CD4-positive, alpha-beta T cell treated with Interleukin-4 for 4 hours (primary cell): ENCODE results near the gene ARPC4.

Experiments
- DNase-seq: peaks from one replicate; pipeline ENCODE4 v3.0.0-alpha.2; 2020

ARPC4 gene

DNA sequence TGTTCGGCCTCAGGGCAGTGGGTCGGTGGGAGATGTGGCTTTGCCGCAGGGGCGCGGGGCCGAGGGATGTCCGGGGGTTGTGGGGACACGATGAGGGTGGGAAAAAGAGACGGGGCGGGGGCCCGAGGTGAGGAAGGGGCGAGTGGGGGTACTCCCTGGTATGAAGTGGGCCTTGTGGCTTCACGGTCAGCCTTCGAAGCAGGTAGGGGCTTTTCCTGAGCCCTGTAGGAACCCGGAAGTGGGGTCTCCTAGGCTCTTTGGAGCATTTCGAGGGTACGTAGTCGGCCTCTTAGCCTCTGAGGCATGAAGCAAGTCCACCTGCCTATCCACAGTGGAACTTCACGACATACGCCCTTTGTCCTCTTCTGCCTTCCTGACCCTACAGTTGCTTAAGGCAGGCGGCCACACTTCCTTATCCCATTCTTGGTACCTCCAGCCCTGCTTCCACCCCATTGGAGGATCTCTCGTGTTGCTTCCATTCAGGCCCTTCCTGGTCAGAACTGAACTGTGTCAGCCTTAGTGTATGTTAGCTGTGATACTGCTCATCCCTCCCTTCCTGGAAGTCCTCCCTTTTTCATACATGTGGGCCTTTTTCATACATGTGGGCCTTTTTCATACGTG is 389 bp downstream of the ARPC4 start:
- peak; percentile 24 for DNase-seq

DNA sequence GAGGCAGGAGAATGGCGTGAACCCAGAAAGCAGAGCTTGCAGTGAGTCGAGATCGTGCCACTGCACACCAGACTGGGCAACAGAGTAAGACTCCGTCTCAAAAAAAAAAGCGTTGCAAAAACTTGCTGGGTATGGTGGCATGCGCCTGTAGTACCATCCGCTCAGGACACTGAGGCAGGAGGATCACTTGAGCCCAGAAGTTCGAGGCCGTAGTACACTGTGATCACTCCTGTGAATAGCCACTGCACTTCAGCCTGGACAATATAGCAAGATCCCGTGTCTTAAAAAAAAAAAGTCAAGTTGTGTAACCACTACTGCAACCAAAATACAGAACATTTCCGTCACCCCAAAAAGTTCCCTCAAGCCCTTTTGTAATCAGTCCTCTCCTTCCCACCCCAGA is 1.5 kb downstream of the ARPC4 start:
- DNase-seq, result no peak

DNA sequence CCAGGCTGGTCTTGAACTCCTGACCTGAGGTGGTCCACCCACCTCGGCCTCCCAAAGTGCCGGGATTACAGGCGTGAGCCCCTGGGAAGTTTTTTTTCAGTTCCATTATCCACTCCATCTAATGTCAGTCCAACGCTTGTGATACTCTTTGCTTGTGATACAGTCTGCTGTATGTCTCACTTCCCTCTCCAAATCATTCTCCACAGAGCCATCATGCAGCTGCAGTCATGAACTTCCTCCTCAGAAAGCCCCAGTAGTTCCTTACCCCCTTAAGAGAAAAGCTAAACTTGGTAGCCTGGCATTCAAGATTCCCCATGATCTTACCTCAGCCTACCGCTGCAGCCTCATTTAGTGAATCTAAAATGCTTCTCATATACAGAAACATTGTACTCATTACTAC is 2.3 kb downstream of the ARPC4 start:
- DNase-seq, result no peak

DNA sequence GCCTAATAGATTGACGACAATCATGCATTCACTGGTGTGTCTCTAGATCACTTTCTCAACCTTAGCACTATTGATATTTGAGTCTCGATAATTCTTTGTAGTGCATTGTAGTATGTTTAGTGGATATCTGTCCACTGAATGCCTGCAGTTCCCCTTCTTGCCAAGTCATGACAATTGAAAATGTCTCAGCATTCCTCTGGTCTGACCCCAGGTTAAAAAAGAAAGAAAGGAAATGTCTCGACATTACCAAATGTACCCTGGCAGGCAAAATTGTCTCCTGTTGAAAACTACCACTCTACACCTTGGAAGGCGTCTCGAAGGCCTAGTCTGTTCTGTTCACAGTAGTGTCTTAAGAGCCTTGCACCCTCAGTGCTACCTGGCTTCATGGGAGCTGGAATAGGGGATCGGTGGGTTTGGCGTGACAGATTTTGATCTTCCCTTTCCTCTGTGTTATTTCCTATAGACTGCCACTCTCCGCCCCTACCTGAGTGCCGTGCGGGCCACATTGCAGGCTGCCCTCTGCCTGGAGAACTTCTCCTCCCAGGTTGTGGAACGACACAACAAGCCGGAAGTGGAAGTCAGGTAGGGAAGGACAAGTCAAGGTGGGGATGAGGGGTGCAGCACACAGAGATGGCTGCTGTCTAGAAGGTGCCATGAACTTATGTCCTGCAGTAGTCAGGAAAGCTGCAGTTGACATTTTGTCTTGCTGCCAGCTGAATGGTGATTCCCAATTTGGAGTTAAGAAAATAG is 4.5 kb downstream of the ARPC4 start:
- no peak for DNase-seq

DNA sequence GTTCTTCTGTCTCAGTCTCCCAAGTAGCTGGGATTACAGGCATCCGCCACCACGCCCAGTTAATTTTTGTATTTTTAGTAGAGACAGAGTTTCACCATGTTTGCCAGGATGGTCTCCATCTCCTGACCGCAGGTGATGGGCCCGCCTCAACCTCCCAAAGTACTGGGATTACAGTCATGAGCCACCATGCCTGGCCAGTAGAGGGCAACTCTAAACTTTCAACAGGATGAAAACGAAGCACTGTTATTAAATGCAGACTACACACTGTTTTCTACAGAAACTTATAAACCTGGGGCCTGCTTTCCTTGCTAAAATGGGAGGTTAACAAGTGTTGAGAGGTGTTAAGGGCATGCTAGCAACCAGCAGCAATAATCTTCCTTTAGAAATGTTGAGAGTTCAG is 7.6 kb downstream of the ARPC4 start:
- no peak for DNase-seq

DNA sequence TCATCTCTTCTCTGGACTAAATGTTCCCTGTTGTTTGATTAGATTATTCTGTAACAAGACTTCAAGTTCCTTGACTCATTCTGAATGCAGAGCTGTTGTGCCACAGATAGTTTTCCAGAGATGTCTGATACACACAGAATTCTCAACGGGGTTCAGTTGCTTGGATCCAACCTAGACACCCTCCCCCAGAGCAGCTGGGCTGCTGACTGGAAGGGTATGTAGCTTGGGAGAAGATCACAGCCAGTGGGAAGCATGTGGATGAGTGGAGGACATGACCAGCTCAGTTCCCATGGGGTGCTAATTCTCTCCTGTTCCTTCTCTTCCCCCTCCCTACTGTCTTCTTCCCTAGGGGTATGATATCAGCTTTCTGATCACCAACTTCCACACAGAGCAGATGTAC is 10.6 kb downstream of the ARPC4 start:
- DNase-seq, result no peak

DNA sequence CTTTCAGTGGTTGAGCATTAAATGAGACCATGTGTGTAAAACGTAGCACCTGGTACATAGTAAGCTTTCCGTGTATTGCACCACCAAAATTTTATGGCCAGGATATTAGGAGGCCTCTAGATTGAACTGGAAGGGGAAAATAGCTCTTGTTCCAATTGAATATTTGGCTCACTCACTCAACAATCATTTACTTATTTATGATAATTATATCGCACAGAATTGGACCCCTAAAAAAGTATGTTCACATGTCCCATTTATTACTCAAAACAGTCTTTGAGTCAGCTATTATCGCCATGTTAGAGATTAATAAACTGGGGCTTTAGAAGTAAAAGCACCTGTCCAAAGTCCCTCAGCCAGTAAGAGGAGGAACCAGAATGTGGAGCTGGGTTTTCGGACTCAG is 12.1 kb downstream of the ARPC4 start:
- DNase-seq, result no peak

DNA sequence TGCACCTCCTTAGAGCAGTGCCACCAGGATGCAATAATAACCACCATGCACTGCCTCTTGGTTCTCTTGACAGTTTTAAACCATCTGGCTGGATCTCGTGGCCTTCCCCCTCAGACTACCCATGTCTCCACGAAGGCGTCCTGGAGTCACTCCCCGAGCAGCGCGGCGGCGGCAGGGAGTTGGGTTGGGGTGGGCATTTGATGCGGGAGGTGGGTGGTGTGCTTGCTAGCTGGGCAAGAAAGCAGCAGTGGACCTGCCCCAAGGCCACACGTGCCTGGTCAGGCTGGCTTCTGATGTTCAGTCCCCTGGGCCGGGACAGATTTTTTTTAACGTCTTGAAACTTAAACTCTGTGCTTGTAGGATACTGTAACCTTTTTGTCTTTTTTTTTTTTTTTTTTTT is 13.3 kb downstream of the ARPC4 start:
- no peak for DNase-seq

DNA sequence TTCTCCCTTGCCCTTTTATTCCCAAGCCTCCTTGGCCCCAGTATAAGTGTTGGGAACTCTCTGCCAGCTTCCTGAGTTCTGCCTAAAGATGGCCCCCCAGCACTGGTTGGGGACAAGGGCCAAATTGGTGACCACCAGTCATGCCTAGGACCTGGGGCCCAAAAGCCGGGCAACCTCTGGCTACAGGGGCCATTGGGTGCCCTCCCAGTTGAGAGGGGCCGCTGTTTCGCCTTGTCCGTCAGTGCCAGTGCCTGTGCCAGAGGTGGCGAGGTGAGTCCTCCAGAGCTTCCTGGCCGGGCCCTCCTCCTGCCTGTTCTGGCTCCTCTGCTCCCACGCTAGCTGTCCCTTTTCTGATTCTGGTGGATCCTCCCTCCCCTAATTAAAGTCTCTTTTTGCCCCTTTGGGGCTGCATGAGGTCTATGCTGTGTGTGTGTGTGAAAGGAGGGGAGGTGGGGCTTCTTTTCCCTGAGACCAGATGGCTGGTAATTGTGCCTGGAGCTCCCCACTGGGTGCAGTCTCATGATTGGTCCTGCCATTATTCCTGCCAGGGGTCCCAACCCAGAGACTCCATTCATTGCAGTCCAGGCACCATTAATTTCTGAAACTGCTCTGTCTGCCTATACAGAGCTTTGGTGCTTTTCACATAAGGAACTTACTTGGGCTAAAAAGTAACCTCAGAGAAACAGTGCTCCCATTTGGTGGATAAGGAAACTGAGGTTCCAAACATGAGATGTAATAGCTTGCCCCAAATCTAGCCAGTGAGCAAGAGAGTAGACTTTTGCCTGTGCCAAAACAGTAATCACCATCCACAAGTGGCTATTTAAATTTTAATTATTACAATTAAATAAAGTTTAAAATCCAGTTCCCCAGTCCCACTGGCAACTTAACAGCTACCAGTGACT is 14.1 kb downstream of the ARPC4 start:
- DNase-seq, result no peak

DNA sequence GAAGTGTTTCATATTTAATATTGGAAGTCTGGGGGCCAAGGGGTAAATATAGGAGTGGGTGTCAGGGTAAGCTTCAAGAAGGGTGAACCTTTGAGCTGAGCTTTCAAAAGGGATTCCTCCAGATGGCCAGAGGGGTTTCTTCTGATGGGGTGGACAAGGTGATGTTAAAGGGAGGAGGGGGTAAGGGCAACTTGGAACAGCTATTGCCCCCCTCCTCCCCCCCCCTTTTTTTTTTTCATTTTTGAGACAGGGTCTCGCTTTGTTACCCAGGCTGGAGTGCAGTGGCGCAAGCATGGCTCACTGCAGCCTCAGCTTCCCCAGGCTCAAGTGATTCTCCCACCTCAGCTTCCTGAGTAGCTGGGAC is 15.1 kb downstream of the ARPC4 start:
- DNase-seq, result no peak

DNA sequence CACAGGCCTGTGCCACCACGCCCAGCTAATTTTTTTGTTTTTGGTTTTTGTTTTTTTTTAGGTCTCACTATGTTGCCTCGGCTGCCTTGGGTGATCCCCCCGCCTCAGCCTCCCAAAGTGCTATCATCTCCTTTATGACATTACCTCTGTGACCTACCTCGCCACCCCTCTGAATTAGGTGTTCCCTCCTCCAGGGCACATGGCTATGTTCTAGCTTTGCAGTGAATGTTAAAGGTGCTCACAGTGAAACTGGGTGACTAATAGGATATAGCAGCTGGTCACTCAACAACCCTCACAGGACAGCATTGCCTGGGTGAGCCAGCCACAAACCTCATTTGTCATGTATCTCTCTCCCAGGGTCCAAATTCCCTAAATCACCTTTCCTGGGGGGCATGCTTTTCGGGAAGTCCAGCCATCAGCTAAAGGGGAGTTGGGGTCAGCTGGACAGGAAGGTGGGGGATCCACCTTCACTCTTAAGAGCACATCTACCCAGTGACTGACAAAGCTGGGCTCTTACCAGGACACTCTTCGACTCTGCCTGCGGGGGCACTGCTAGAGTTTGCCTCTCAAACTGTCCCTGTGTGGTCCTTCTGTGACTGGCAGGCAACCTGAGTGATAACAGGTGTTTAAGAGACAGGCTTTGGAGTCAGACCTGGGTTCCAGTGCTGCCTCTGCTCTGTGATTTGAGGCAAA is 15.6 kb downstream of the ARPC4 start:
- DNase-seq, result peak; percentile 49

DNA sequence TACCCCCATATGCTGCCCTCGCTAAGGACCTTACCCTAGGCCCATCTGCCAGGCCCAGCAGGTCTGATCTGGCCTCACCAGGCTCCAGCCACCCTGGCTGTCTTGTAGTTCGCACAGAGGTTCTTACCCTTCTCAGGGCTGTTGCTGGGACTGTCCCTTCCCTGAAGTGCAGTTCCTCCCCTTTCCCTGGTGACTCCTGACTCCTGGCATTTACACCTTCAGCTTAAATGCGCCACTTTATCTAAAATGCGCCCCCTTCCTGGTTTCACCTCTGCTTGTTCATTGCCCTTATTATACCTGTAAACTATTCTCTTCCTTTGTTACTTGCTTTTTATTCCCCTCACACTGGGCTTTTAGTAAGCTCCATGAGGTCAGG is 16.3 kb downstream of the ARPC4 start:
- DNase-seq, result no peak

DNA sequence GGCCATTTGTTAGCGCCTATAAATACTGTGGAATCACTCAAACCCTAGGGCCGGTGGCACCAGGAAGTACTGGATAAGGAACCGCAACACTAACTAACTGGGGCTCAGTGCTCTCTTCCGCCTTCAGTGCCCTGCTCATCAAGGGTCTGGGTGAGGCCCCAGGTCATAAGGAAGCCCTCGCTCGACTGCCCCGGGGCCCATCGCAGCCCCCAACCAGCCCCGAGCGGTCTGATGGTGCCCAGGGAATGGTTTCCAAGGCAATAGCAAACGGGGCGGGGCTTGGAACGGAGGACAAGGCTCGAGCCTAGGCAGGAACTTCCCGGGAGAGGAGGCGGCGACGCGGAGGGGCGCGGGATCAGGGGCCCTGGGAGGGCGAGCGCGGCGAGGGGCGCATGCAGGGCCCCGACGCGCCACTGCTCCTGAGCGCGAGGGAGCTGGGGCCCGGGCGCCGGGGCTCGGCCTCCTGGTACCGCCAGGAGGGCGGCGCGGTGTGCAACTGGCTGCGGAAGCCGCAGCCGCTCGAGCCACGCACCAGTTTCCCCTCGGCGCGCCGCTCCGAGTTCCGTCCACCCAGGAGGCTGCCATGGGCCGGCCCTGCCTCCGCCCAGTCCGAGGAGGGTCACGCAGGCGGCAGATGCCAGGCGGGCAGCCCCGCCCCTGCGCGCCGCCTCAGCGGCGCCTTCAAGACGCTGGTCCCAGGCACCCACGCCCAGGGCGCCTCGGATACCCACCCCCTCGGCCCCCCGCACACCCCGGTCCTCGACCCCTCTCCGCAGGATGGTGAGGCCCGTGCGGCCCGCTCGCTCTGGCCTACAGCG is 16.9 kb downstream of the ARPC4 start, which contains the start of gene TTLL3:
TSS of gene TTLL3 (plus strand) at position 648 of the 818 bp plus-strand sequence. CDS start 400 bp downstream, outside the sequence.
- DNase-seq, result peak; percentile 42

DNA sequence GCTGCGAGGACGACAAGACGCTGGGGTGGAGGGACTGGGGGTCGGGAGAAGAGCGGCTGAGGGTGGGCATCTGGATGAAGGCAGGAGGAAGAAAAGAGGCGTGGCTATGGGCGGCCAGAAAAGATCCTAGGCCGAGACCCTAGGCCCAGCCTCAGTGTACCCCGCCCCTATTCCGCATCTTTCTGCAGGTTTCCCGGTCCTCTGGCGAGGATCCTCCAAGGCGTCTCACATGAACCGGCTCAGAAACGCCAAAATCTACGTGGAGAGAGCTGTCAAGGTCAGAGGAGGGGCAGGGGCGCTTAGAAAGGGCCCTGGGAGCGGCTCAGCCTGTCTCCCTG is 17.5 kb downstream of the ARPC4 start:
- DNase-seq, result no peak

DNA sequence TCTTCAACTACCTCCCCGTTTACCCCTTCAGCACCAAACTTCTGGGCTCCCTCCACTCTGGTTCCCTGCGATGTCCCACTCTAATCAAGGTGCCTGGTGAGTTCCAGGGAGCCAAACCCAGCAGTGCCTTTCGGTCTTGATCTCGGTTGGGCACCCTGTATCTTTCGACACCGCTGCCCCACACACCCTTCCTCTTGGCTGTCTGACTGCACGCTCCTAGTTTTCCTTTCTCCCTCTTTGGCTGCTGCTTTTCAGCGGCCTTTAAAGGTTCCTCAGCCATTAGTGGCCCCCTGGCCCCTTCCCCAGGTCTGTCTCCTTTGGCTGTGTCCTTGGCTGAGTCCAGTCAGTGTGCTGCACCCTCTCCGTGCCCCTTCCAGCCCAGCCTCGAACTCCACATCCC is 18.0 kb downstream of the ARPC4 start:
- no peak for DNase-seq

DNA sequence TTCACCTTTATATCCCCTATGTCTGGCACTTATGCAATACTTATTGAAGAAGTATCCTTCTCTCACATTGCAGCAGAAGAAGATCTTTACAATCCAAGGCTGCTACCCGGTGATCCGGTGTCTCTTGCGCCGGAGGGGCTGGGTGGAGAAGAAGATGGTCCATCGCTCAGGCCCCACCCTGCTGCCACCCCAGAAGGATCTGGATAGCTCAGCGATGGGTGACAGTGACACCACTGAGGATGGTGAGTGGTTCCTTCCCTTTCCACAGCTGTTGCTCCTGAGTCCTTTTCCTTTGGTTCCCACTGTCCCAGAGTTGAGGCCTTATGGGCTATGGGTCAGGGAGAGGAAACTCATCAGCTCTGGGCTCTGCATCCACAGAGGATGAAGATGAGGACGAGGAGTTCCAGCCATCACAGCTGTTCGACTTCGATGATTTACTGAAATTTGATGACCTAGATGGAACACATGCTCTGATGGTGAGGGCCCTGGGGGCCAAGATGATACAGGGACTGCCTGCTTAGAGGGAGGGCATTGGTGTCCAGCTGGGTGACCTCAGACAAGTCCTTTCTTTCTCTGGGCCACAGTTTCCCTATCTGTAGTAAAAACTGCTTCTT is 20.1 kb downstream of the ARPC4 start:
- DNase-seq, result no peak

DNA sequence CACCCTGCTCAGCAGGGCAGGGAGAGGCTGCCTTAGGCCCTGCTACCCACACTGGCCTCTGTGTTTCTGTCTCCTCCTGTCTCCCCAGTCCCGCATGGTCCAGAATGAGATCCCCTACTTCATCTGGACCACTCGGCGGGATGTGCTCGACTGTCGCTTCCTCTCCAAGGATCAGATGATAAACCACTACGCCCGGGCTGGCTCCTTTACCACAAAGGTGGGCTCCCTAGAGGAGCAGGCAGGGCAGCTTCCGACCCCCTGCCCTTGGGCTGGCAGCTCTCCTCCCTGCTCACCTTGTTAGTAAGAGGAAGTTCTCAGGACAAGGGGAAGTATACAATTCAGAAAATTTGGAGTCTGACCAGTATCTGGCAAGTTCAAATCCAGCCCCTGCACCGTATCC is 23.1 kb downstream of the ARPC4 start:
- no peak for DNase-seq

DNA sequence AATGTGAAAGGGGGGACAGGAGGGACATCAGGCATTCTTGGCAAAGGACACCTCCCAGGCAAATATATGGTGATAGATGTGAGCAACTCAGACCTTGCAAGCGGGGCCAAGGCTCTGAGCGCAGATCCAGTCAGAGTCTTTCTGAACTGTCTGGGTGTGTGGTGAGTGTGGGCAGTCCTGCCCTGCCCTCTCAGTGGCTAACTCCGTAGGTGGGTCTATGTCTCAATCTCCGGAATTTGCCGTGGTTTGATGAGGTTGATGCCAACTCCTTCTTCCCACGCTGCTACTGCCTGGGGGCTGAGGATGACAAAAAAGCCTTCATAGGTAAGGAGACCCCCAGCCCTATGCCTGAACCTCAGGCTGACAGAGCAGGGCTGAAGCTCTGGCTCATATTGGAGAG is 24.6 kb downstream of the ARPC4 start:
- no peak for DNase-seq

DNA sequence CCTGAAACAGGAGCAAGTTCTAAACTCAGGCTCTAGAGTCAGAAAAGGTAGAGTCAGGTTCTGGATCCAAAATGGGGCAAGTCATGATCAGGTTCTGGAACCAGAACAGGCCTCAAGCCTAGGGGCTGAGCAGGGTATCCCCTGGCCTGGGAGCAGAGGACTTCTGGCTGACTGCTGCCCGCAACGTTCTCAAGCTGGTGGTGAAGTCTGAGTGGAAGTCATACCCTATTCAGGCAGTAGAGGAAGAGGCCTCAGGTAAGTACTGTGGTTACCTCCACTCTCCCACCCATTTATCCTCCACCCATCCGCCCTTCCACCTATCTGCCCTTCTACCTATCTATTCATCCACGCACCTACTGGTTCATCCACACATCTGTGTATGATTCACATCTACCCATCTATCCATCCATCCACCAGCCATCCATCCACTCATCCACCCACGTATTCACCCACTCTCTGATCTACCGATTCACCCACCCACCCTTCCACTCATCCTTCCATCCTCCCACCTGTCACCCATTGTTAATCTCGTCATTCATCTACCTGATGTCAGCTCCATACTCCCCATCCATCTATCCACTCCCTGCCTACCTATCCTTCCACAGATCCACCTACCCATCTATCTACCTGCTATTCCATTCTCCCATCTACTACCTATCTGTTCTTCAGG is 25.9 kb downstream of the ARPC4 start:
- DNase-seq, result no peak

DNA sequence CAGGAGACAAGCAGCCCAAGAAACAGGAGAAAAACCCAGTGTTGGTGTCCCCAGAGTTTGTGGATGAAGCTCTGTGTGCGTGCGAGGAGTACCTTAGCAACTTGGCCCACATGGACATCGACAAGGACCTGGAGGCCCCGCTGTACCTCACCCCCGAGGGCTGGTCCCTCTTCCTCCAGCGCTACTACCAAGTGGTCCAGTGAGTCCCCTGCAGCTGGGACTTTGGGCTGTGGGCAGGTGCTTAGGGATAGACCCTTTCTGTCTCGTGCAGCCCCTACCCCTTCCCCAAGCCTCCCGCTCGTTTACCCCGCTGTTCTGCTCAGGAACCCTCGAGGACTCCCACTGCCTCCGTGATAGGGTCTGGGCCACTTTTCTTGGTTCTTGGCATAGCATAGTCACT is 27.7 kb downstream of the ARPC4 start:
- no peak for DNase-seq

DNA sequence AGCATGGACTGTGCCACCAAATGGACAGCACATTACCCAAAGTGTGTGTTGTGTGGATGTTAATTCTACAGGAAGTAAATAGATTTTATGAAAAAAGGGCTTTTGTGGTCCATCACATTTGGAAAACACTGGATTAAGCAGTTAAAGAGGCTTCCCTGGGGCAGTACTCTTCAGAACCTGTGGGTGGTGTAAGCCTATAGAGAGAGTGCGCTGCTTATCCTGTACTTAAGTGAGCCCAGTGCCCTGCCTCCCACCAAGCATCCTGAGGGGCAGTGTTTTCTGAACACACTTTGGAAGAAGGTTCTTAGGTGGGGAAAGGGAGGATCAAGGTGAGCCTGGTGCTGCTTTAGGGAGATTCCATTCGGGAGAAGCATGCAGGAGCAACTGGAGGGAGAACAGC is 28.1 kb downstream of the ARPC4 start:
- no peak for DNase-seq
